ENCODE data around the gene CMAS.
"Not testable (repeated sequence)": the region's sequence is repeated elsewhere in the genome, so short reads cannot be mapped to it uniquely, and the experiment has no call there.

CMAS gene

DNA sequence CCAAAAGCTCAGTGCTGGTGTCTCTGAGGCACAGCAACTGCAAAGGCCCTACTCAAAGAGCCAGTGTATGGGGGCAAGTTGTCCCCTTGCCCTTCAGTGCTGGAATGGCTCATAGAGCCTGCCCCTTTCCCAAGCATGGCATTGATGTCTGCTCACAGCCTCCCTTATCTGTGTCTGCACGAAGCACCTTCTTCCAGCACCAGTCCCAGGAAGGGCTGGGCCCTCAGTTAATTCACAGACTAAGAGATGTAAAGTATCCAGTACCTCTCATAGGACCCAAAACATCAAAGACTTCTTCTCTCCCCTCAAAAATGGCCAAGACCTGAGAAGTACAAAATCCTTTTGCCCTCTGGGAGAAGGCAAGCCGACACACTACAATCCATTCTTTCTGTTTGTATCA lies 1.6 kb upstream of the CMAS start:
- TF ChIP-seq, protein P1, sequence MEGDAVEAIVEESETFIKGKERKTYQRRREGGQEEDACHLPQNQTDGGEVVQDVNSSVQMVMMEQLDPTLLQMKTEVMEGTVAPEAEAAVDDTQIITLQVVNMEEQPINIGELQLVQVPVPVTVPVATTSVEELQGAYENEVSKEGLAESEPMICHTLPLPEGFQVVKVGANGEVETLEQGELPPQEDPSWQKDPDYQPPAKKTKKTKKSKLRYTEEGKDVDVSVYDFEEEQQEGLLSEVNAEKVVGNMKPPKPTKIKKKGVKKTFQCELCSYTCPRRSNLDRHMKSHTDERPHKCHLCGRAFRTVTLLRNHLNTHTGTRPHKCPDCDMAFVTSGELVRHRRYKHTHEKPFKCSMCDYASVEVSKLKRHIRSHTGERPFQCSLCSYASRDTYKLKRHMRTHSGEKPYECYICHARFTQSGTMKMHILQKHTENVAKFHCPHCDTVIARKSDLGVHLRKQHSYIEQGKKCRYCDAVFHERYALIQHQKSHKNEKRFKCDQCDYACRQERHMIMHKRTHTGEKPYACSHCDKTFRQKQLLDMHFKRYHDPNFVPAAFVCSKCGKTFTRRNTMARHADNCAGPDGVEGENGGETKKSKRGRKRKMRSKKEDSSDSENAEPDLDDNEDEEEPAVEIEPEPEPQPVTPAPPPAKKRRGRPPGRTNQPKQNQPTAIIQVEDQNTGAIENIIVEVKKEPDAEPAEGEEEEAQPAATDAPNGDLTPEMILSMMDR (IDR thresholded peaks at IDR 0.05; ENCODE audit: low read depth, low read length, missing control alignments) = no peak
- no peak overlapping the region for H3K4me3 ChIP-seq (replicated peaks; ENCODE audit: low read depth, low read length)
- DNase-seq (ENCODE audit: extremely low read depth, low read depth) = no peak

DNA sequence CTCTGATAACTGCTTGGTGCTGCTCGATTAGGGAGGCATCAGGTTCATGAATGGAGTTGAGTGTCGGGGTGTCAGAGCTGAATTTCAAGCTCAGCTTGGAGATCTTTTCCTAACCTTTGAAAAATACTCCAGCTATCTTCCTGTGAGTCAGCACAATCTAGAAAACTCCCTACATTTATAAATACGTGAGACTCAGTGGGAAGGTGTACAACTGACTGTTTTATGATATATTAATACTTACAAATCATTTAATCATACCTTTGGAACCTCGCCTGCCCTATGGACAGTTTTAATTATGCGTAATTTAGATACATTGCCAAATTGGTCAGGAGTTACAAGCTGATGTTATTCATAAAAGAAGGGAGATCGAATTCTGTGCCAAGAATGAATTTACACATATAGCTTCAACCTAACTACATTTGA lies 961 bp downstream of the CMAS start:
- no peak for DNase-seq (ENCODE audit: extremely low read depth, low read depth)
- TF ChIP-seq, protein P1 (IDR thresholded peaks at IDR 0.05; ENCODE audit: low read depth, low read length, missing control alignments) = no peak
- H3K4me3 ChIP-seq (replicated peaks; ENCODE audit: low read depth, low read length) = peak overlapping the region; percentile 90

DNA sequence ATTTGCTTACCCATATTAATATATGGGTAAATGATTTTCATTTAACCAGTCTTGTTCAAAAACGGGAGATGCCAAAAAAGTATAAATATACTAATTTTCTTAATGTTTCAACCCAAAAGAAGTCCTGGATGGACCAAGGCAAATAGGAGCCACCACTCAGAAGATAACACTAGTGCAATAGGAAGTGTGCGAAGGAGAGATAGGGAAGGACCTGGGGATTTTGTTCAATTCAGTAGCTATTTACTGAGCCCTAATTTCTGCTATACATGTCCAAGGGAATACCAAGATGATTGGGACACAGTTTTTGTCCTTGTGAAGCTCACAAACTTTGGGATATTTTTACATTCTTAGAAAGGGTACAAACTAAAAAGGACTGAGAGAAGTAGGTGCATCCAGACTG lies 1.5 kb downstream of the CMAS start:
- TF ChIP-seq, protein P1 (IDR thresholded peaks at IDR 0.05; ENCODE audit: low read depth, low read length, missing control alignments) = no peak
- DNase-seq (ENCODE audit: extremely low read depth, low read depth) = no peak
- peak overlapping the region; percentile 90; the same call in 1 of the 2 replicates for H3K4me3 ChIP-seq (replicated peaks; ENCODE audit: low read depth, low read length)

DNA sequence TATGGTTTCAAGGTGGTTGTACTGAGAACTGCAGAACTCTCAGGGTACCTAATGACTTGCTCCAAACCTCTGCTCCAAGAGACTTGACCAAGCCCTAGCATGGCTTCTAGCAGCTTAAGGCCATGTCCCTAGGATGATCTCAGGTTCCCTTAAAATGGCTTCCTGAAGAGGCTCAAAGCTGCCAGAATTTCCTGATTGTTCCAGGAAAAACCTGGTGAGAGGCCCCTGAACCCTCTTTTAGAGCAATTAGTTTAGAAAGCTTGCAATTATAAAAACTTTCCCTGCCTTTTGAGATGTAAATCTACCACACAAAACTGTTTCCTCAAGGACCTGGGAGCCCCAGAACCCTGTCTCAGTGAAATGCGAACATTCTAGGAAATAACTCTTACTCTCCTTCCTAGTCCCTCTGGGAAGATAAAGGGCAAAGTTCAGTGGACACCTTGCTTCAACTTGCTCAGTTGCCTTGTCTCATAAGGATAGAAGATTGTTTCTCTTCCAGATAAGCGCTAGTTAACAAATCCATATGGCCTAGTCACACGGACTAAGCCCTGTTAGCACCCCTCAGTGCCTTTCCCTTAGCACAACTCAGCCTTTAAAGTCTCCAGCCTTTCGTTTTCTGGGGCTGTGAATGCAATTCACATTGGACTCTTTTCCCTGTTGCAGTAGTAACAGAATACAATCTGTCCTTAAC lies 2.5 kb downstream of the CMAS start:
- TF ChIP-seq, protein P1 (IDR thresholded peaks at IDR 0.05; ENCODE audit: low read depth, low read length, missing control alignments) = no peak
- DNase-seq (ENCODE audit: extremely low read depth, low read depth) = no peak
- no peak overlapping the region for H3K4me3 ChIP-seq (replicated peaks; ENCODE audit: low read depth, low read length)

DNA sequence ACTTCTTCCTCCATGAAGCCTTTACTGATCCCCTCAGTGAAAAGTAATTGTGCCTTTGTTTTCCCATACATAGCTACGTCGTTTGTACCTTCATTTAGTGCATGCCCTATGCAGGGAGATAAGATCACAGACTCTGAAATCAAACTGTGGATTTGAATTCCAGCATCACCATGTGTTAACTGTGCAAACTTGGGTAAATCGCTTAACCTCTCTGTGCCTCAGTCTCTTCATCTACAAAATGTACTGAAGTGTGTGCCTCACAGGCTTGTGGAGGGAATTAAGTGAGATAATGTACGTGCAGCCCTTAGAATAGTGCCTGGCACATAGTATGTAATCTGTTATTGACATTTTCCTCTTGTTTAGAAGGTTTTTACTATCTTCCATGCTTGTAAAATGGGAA lies 4.1 kb downstream of the CMAS start:
- TF ChIP-seq, protein P1 (IDR thresholded peaks at IDR 0.05; ENCODE audit: low read depth, low read length, missing control alignments) = no peak
- DNase-seq (ENCODE audit: extremely low read depth, low read depth) = no peak
- H3K4me3 ChIP-seq (replicated peaks; ENCODE audit: low read depth, low read length) = no peak overlapping the region

DNA sequence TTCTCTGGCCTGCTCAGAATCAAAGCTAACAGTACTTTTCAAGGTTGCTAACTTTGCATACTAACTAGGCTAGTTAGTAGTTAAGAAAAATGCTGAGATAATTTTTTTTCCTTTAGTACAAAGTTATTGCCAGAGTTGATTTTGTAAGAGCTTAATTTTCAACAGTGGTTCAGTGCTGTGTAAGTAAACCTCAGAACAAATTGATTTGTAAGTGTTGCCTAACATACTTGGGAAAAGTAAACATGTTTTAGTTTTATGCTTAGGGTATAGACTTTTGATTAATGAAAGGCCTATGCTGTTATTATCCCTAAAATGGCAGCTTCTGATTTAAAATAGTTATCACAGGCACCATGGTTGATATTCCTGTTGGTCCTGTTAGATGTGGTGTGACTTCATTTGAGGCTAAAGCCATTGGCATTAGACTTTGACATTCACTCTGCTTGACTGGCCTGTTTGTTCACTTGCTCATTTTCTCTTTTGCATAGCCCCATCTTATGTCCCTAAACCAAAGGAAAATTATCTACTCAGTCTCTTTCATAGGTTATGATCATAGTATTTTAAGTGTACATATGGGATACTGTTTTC lies 5.2 kb downstream of the CMAS start:
- H3K4me3 ChIP-seq (replicated peaks; ENCODE audit: low read depth, low read length) = no peak overlapping the region
- no peak for DNase-seq (ENCODE audit: extremely low read depth, low read depth)
- TF ChIP-seq, protein P1 (IDR thresholded peaks at IDR 0.05; ENCODE audit: low read depth, low read length, missing control alignments) = no peak

DNA sequence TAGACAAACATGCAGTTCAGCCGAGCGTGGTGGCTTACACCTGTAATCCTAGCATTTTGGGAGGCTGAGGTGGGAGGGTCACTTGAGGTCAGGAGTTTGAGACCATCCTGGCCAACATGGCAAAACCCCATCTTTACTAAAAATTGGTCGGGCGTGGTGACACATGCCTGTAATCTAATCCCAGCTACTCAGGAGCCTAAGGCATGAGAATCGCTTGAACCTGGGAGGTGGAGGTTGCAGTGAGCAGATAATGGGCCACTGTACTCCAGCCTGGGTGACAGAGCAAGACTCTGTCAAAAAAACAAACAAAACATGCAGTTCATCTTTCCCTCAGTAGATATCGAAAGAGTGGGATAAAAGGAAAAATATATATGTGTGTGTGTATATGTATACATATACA lies 7.0 kb downstream of the CMAS start:
- not testable (repeated sequence) for DNase-seq (ENCODE audit: extremely low read depth, low read depth); H3K4me3 ChIP-seq (replicated peaks; ENCODE audit: low read depth, low read length)
